DOHH2 (cell line): ENCODE measurements around the gene HK3.

Experiments used
- H3F3A ChIP-seq: fragments of 200-600 bp; sonication (generic), shearing (Covaris generic); 2 replicates; pipeline ENCODE4 v1.6.0; 2016; ENCODE audit warnings: antibody characterized with exemption, mild to moderate bottlenecking; ENCODE audit not compliant: control insufficient read depth, insufficient read depth
- H3K27ac ChIP-seq: fragments of 200-600 bp; sonication (generic); 2 replicates; pipeline ENCODE4 v1.5.1; 2014; ENCODE audit warnings: low read depth, mild to moderate bottlenecking, low read length, moderate library complexity
- H3K27me3 ChIP-seq: fragments of 200-600 bp; sonication (generic); 2 replicates; pipeline ENCODE4 v1.6.1; 2014; ENCODE audit warnings: mild to moderate bottlenecking, low read length, mixed read lengths; ENCODE audit not compliant: control insufficient read depth
- H3K36me3 ChIP-seq: fragments of 200-600 bp; sonication (generic); 2 replicates; pipeline ENCODE4 v1.6.1; 2014; ENCODE audit warnings: mild to moderate bottlenecking, low read length, moderate library complexity, mixed read lengths; ENCODE audit not compliant: control insufficient read depth
- H3K4me1 ChIP-seq: fragments of 200-600 bp; sonication (generic); 2 replicates; pipeline ENCODE4 v1.6.1; 2014; ENCODE audit warnings: mild to moderate bottlenecking, low read length, mixed read lengths; ENCODE audit not compliant: control insufficient read depth
- H3K4me2 ChIP-seq: fragments of 200-600 bp; sonication (generic); 2 replicates; pipeline ENCODE4 v1.6.0; 2014; ENCODE audit warnings: mild to moderate bottlenecking, low read length, moderate library complexity
- H3K4me3 ChIP-seq: fragments of 200-600 bp; sonication (generic); 2 replicates; pipeline ENCODE4 v1.5.1; 2014; ENCODE audit warnings: mild to moderate bottlenecking, low read length, mixed read lengths
- H3K79me2 ChIP-seq: fragments of 200-600 bp; sonication (generic); 2 replicates; pipeline ENCODE4 v1.6.1; 2014; ENCODE audit warnings: mild to moderate bottlenecking, low read length, mixed read lengths; ENCODE audit not compliant: control insufficient read depth
- H3K9me2 ChIP-seq: fragments of 200-600 bp; sonication (generic); replicated peaks from 2 replicates; pipeline ENCODE4 v1.6.1; 2014; ENCODE audit warnings: mild to moderate bottlenecking, low read length, mixed read lengths; ENCODE audit not compliant: control insufficient read depth
- H3K9me3 ChIP-seq: fragments of 200-600 bp; sonication (generic); 2 replicates; pipeline ENCODE4 v1.6.1; 2014; ENCODE audit warnings: antibody characterized with exemption, low read length, mixed read lengths; ENCODE audit not compliant: control insufficient read depth, insufficient read depth
- H4K20me1 ChIP-seq: fragments of 200-600 bp; sonication (generic); 2 replicates; pipeline ENCODE4 v1.6.0; 2014; ENCODE audit warnings: low read depth, mild to moderate bottlenecking, antibody characterized with exemption, low read length, moderate library complexity; ENCODE audit not compliant: control insufficient read depth, insufficient read depth
- EZH2phosphoT487 ChIP-seq: fragments of 200-600 bp; sonication (generic); IDR thresholded peaks from 2 replicates; pipeline ENCODE4 v1.6.1; 2017; ENCODE audit warnings: borderline replicate concordance, mild to moderate bottlenecking, antibody characterized with exemption, low read length, moderate library complexity, mixed read lengths
- TF ChIP-seq, protein P1 (sequence below): fragments of 200-600 bp; sonication (generic); IDR thresholded peaks from one replicate; pipeline ENCODE4 v1.5.1; 2014; ENCODE audit warnings: antibody characterized with exemption, mild to moderate bottlenecking, low read depth, low read length; ENCODE audit not compliant: poor library complexity, severe bottlenecking

HK3 gene

GRCh38 chr5:176846335-176847140 is 52.6 kb downstream of the HK3 start:
- Histone ChIP-seq H3F3A (no peaks in the 10 kb centered on the region), H3K79me2 (no peaks in the 10 kb centered on the region), H3K27me3 (peaks cover 2% of the 10 kb centered on the region; the same call in 1 of the 2 replicates), H3K27ac (no peak overlapping the region), H3K4me1 (no peaks in the 10 kb centered on the region), H3K9me2 (no peaks in the 10 kb centered on the region), H3K4me2 (no peak overlapping the region), H3K36me3 (no peaks in the 10 kb centered on the region), H3K9me3 (no peaks in the 10 kb centered on the region), H4K20me1 (no peaks in the 10 kb centered on the region), H3K4me3 (no peak overlapping the region)
- TF ChIP-seq, protein P1, sequence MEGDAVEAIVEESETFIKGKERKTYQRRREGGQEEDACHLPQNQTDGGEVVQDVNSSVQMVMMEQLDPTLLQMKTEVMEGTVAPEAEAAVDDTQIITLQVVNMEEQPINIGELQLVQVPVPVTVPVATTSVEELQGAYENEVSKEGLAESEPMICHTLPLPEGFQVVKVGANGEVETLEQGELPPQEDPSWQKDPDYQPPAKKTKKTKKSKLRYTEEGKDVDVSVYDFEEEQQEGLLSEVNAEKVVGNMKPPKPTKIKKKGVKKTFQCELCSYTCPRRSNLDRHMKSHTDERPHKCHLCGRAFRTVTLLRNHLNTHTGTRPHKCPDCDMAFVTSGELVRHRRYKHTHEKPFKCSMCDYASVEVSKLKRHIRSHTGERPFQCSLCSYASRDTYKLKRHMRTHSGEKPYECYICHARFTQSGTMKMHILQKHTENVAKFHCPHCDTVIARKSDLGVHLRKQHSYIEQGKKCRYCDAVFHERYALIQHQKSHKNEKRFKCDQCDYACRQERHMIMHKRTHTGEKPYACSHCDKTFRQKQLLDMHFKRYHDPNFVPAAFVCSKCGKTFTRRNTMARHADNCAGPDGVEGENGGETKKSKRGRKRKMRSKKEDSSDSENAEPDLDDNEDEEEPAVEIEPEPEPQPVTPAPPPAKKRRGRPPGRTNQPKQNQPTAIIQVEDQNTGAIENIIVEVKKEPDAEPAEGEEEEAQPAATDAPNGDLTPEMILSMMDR, result no peak
- TF ChIP-seq EZH2phosphoT487, result no peak

- H3K9me2 ChIP-seq, result no peaks in the 10 kb centered on the region
- no peaks in the 10 kb centered on the region for H4K20me1 ChIP-seq
- H3K9me3 ChIP-seq, result no peaks in the 10 kb centered on the region
- H3K79me2 ChIP-seq, result no peaks in the 10 kb centered on the region
- H3K4me2 ChIP-seq, result no peak overlapping the region
- peaks cover 2% of the 10 kb centered on the region; the same call in 1 of the 2 replicates for H3K27me3 ChIP-seq
- no peak overlapping the region for H3K4me3 ChIP-seq
- H3K36me3 ChIP-seq, result no peaks in the 10 kb centered on the region
- no peaks in the 10 kb centered on the region for H3F3A ChIP-seq
- H3K27ac ChIP-seq, result no peak overlapping the region
- TF ChIP-seq, protein P1, result no peak
- no peak for TF ChIP-seq EZH2phosphoT487
- no peaks in the 10 kb centered on the region for H3K4me1 ChIP-seq
Measured at GRCh38 chr5:176845392-176845713, 53.8 kb downstream of the HK3 start.

- Histone ChIP-seq H3K27ac (no peak overlapping the region), H3K79me2 (no peaks in the 10 kb centered on the region), H3K4me3 (no peak overlapping the region), H4K20me1 (no peaks in the 10 kb centered on the region), H3K4me2 (no peak overlapping the region), H3K9me2 (no peaks in the 10 kb centered on the region), H3K9me3 (no peaks in the 10 kb centered on the region), H3K4me1 (no peaks in the 10 kb centered on the region), H3K27me3 (peaks cover 2% of the 10 kb centered on the region; the same call in 1 of the 2 replicates), H3K36me3 (no peaks in the 10 kb centered on the region), H3F3A (no peaks in the 10 kb centered on the region)
- no peak for TF ChIP-seq EZH2phosphoT487
- TF ChIP-seq, protein P1, result no peak
Measured at GRCh38 chr5:176844706-176845391, 54.3 kb downstream of the HK3 start.
